Activated T-helper 17 cell treated with anti-CD3 and anti-CD28 coated beads, Interleukin-2, amount 50 U/mL, for 72 hours (primary cell): ENCODE results near the gene ISM2. TPM values are rescaled to one million over a fixed set of nuclear protein-coding genes. Genes with fewer than 3 reads are reported as not detected.

ENCODE experiments used
- ATAC-seq: fragments of 150-1000 bp; cut with Tn5 transposase; replicated peaks from 2 replicates; pipeline ENCODE4 v1.10.0; 2021; ENCODE audit warnings: mild to moderate bottlenecking, moderate library complexity
- H3K27ac Mint-ChIP-seq: one replicate; pipeline ENCODE4 v1.8.0; 2022; ENCODE audit warnings: mixed read lengths
- H3K27me3 Mint-ChIP-seq: one replicate; pipeline ENCODE4 v1.8.0; 2022; ENCODE audit warnings: mixed read lengths
- H3K36me3 Mint-ChIP-seq: one replicate; pipeline ENCODE4 v1.8.0; 2022; ENCODE audit warnings: low read depth, mild to moderate bottlenecking, mixed read lengths
- H3K4me1 Mint-ChIP-seq: one replicate; pipeline ENCODE4 v1.8.0; 2022; ENCODE audit warnings: mixed read lengths
- H3K4me3 Mint-ChIP-seq: one replicate; pipeline ENCODE4 v1.8.0; 2022; ENCODE audit warnings: mild to moderate bottlenecking, mixed read lengths
- H3K9me3 Mint-ChIP-seq: one replicate; pipeline ENCODE4 v1.8.0; 2022; ENCODE audit warnings: mixed read lengths
- total RNA-seq, 2 donors: library from RNA; stranded (reverse); gene quantifications; one replicate each; pipeline ENCODE4 v1.2.3, GENCODE V29; 2022

Gene ISM2
- total RNA-seq, 2 donors from 2014 or later, result 0.21 TPM; not detected in 1

DNA sequence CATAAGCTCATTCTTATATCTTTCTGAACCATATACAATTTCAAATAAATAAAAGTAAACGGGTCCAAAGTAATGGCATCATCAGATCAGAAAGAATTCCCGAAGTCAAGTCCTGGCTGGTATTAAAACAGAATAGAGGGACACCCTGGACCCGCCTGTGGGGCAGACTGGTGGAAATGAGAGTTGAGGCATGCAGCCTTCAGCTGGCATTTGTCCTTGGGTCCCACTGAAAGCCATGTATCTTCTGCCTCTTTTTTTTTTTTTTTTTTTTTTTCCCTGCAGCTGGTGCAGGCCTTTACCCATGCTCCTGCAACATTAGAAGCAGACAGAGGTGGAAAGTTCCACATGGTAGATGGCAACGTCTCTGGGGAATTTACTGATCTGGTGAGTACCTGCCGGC, 30.8 kb downstream of the ISM2 start:
- no peak for ATAC-seq
- Mint-ChIP-seq H3K27me3 (no peaks in the 10 kb centered on the region), H3K4me3 (no peak overlapping the region), H3K9me3 (no peaks in the 10 kb centered on the region), H3K4me1 (peaks cover 5% of the 10 kb centered on the region), H3K27ac (no peak overlapping the region), H3K36me3 (peaks cover 72% of the 10 kb centered on the region)

DNA sequence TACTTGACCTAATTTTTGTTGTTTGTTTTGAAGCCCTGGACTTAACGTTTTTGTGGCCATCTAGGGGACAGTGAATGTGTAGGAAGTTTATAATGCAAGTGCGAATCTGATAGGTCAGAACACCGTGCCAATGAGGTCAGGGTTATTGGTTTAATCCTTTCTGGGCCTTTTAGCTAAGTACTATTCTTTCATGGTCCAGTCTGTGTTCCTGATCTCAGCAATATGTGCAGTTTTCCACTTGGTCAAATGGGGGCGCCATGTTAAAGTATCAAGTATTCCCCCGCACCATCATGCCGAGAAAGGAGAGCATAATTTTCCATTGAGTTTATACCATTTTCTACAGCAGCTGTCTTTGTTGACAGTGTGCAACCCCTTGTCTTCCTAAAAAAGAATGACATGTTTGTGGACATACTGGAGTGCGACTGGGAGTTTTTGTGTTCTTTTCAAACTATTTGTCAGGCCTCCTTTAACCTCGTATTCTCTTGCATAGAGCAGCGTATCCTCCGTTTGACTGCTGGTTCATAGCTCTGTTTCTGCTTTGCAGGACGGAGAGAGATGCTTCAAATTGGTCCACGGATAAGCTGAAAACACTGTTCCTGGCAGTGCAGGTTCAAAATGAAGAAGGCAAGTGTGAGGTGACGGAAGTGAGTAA, 39.4 kb downstream of the ISM2 start:
- Mint-ChIP-seq H3K4me1 (peaks cover 23% of the 10 kb centered on the region), H3K9me3 (no peaks in the 10 kb centered on the region), H3K4me3 (peak overlapping the region; percentile 98), H3K27ac (peak overlapping the region; percentile 100), H3K27me3 (no peaks in the 10 kb centered on the region), H3K36me3 (peaks cover 77% of the 10 kb centered on the region)
- ATAC-seq, result no peak

DNA sequence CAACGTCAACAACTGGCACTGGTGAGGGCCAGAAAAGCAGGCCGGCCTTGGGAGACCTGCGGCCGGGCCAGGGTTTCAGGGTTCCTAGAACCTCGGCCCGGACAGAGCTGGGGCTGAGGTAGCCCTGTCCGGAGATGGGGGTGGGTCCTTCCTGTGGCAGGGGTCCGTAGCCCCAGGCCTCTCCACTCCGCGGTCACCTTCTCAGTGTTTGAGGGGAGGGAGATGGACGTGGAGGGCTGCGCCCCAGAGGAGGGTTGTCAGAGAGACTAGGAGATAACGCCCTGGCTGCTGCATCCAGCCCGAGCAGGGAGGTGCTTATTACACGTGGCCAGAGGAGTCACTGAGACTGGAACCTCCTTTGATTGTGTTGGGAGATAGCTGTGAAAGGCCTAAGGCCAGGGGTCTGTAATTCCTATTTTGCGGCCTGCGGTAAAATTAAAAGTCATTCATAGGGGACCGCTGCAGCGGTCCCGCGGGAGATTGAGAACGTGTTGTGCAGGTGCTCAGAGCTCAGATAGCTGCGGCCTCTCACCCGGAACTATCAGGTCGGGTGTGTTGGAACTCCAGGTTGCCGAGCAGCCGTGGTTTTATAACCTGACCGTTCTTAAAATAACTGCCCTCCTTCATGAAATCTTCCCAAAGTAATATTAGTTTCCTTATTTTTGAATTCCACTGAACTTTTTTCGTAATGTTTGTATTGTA, 40.2 kb downstream of the ISM2 start:
- Mint-ChIP-seq H3K4me3 (peak overlapping the region; percentile 98), H3K27ac (peak overlapping the region; percentile 100), H3K36me3 (peaks cover 77% of the 10 kb centered on the region), H3K4me1 (peaks cover 23% of the 10 kb centered on the region), H3K27me3 (no peaks in the 10 kb centered on the region), H3K9me3 (no peaks in the 10 kb centered on the region)
- ATAC-seq, result no peak

DNA sequence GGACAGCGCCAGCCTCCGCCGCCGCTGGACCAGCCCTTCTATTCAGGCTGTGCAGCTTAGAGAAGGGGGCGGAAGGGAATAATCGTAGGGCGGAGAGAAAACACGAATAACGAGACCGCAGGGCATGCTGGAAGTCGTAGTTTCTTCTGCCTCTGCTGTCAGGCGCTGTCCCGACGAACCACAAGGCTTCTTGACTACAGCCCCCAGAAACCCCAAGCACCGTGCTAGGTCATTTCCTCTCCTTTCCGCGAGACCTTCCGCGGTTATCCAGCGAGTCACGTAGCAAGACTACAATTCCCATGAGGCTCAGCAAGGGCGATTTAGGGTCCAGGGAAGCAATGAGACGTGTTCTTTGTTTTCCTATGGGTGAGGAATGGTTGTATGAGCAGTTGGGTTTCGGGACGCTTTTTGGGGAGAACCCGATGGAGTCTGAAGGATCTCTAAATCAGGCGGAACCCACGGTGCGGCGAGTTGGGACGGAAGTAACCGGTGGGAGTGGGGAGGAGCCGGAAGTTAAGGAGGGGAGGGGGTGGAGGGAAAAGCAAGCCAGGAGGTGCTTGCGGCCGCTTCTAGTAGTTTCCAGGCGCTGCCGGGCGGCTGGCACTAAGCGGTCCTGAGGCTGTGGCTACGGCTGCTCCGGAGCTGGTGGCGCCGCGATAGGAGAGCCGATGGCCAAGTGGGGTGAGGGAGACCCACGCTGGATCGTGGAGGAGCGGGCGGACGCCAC, 40.9 kb downstream of the ISM2 start, which contains the start of the genes AHSA1 and VIPAS39:
Gene AHSA1, plus strand, starts transcription at position 572 of the 727 bp plus-strand sequence. Its CDS starts 97 bp downstream, at position 669.
Gene VIPAS39, minus strand, starts transcription at position 80 of the 727 bp plus-strand sequence. CDS start 3,499 bp downstream, outside the sequence.
- H3K27me3 Mint-ChIP-seq, result no peaks in the 10 kb centered on the region
- peak within 1 kb of the TSS; percentile 100 for H3K27ac Mint-ChIP-seq
- H3K36me3 Mint-ChIP-seq, result peaks cover 77% of the 10 kb centered on the region
- peak within 1 kb of the TSS; percentile 98 for H3K4me3 Mint-ChIP-seq
- ATAC-seq, result peak; percentile 97
- peaks cover 23% of the 10 kb centered on the region for H3K4me1 Mint-ChIP-seq
- no peaks in the 10 kb centered on the region for H3K9me3 Mint-ChIP-seq

DNA sequence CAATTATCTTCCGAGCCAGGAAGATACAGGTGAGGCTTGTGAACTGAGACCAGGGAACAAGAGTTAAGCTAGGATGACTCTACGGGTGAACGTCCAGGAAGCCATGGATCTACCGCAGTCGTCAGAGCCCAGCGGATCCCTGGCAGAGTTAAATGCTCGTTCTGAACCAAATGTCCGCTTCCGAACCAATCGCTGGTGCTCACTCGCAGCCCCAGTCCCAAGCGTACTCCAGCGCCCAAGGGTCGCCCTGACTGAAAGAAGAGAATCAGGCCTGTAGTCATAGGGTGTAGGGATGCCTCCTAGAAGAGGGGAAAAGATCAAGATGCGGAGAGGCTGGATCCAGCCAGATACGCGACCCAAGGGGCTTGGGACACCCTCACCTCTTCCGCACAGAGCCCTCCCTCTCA, 41.5 kb downstream of the ISM2 start:
- Mint-ChIP-seq H3K36me3 (peaks cover 77% of the 10 kb centered on the region), H3K4me1 (peaks cover 23% of the 10 kb centered on the region), H3K27me3 (no peaks in the 10 kb centered on the region), H3K4me3 (peak overlapping the region; percentile 98), H3K9me3 (no peaks in the 10 kb centered on the region), H3K27ac (peak overlapping the region; percentile 100)
- peak; percentile 9 for ATAC-seq

DNA sequence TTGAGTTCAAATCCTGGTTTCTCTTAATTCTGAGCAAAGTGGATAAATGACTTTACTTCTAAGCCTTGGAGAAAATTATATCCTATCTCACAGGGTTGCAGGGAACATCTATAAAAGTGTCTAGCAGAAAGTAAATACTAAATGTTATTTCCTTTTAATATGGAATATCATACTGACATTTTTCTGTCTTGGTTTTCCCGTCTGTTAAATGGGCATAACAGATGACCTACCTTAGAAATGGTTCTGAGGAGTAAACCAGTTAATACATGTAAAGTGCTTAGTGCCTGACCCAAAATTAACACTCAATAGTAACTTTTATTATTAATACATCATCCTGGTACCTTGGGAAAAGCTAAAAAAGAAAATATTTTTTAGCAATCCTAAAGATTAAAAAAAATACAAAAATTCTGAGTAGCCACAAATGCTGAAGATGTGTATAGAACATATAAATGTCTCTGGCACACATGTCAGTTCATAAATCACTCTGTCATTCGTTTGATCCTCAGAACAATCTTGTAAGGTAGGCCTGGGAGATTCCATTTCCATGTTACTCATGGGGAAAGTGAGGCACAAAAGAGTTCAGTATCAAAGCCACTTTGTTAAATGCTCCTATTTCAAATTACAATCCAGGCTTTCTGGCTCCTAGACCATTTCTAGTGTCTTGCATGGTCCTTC, 42.5 kb downstream of the ISM2 start:
- peaks cover 77% of the 10 kb centered on the region for H3K36me3 Mint-ChIP-seq
- H3K27ac Mint-ChIP-seq, result peak overlapping the region; percentile 100
- no peaks in the 10 kb centered on the region for H3K9me3 Mint-ChIP-seq
- no peak for ATAC-seq
- peak overlapping the region; percentile 98 for H3K4me3 Mint-ChIP-seq
- H3K4me1 Mint-ChIP-seq, result peaks cover 19% of the 10 kb centered on the region
- no peaks in the 10 kb centered on the region for H3K27me3 Mint-ChIP-seq

DNA sequence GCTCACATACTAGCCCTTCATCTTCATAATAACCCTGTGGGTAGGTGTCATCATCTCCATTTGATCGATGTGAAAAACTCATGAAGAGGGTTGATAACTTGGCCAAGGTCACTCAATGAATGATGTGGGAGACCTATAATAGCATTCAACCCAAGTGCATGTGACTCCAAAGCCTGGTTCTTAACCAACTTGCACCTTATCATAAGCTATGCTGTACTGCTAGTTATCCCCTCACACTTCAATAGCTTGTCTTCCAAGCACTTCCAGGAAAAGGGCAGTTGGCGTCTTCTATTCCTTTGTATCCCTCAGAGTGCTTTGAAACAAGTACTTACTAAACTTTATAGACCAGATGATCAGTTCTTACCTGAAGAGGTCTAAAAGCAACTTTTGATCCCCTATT, 56.4 kb downstream of the ISM2 start:
- Mint-ChIP-seq H3K27me3 (no peaks in the 10 kb centered on the region), H3K4me1 (no peaks in the 10 kb centered on the region), H3K27ac (no peak overlapping the region), H3K36me3 (peaks cover 90% of the 10 kb centered on the region), H3K4me3 (no peak overlapping the region), H3K9me3 (no peaks in the 10 kb centered on the region)
- no peak for ATAC-seq

DNA sequence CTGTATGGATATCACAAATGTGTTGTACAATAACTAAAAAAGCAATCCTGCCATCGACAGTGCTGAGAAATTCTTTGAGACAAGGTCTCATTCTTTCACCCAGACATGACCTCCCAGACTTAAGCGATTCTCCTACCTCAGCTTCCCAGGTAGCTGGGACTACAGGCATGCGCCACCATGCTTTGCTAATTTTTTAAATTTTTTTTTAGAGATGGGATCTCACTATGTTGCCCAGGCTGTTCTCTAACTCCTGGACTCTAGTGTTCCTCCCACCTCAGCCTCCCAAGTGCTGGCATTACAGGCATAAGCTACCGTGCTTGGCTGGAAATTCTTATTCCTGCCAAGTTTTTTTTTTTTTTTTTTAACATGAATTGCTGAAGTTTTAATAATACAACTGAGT, 58.8 kb downstream of the ISM2 start:
- Mint-ChIP-seq H3K4me1 (no peaks in the 10 kb centered on the region), H3K27me3 (no peaks in the 10 kb centered on the region), H3K27ac (no peak overlapping the region), H3K4me3 (no peak overlapping the region), H3K36me3 (peaks cover 92% of the 10 kb centered on the region), H3K9me3 (no peaks in the 10 kb centered on the region)
- ATAC-seq, result no peak

DNA sequence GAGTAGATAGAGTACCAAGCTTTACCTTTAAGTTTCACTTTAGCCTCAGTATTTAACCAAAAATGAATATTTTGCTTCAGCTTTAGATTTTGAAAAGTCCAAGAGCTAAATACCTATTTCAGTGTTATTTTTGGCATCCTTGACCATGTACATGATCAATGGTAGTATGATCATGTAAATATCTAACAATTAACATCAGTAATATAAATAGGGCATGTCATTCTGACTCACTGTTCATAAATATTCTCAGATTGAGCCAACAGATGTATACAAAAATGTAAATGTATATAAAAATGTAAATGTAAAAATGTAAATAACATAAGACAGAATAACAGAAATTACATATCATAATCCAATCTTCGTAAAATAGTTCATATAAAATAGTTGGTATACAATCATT, 60.0 kb downstream of the ISM2 start:
- no peaks in the 10 kb centered on the region for H3K27me3 Mint-ChIP-seq
- no peaks in the 10 kb centered on the region for H3K9me3 Mint-ChIP-seq
- H3K4me1 Mint-ChIP-seq, result no peaks in the 10 kb centered on the region
- H3K36me3 Mint-ChIP-seq, result peaks cover 92% of the 10 kb centered on the region
- H3K27ac Mint-ChIP-seq, result no peak overlapping the region
- H3K4me3 Mint-ChIP-seq, result no peak overlapping the region
- no peak for ATAC-seq

DNA sequence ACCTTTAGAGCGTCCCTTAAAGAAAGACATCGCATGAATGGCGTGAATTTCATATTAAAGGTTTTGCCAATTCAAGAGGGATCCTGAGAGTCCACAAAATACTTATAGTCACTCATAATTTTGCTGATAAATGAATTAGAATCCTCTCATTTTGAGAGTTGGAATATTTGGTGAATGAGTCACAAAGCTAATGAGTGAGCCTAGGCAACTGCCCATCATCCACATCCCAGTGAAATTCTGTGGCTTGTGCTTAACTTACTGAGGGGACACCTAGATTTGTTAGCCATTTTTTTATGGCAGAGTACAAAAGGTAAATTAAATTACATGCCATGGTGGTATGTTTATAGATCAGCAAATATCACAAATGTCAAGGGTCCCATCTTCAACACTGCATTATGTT, 62.6 kb downstream of the ISM2 start:
- H3K4me3 Mint-ChIP-seq, result no peak overlapping the region
- no peaks in the 10 kb centered on the region for H3K27me3 Mint-ChIP-seq
- no peak overlapping the region for H3K27ac Mint-ChIP-seq
- no peaks in the 10 kb centered on the region for H3K4me1 Mint-ChIP-seq
- H3K9me3 Mint-ChIP-seq, result no peaks in the 10 kb centered on the region
- peaks cover 90% of the 10 kb centered on the region for H3K36me3 Mint-ChIP-seq
- ATAC-seq, result no peak

DNA sequence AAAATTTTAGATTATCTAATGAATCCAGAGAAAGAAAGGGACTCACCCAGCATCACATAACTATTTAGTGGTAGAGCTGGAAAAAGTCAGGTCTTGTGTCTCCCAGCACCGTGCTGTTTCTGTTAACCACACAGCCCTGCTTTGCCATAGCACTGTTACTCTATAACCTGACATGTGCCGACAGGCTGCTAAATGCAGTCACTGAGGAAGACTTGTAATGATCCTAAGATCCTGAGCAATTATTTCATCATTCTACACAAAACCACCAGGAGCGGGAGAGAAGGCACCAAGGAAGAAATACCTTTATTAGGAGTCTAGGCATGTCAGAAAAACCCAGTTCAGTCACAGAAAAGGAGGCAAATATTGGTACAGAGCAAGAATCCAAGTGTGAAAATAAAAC, 72.2 kb downstream of the ISM2 start:
- Mint-ChIP-seq H3K4me1 (no peaks in the 10 kb centered on the region), H3K27ac (no peak overlapping the region), H3K27me3 (no peaks in the 10 kb centered on the region), H3K4me3 (no peak overlapping the region), H3K9me3 (peaks cover 5% of the 10 kb centered on the region), H3K36me3 (peaks cover 98% of the 10 kb centered on the region)
- ATAC-seq, result no peak

DNA sequence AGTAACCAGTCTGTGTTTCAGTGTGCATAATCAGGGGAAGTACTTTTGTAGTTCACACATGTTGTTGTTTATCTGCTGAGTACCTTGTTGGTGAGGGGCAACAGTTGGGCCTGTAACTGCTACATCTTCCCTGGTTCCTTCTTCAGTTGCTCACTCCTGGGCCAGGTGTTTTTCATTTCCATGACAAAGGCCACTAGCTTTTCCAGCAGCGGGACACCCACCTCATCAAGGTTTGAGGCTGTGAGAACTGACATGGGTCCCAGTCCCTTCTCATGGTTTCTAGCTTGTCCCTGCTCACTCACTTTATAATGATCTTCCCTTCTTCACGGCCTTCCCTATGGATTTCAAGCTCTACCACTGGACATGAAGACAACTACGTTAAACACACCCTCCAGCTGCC, 73.8 kb downstream of the ISM2 start:
- no peak overlapping the region for H3K27ac Mint-ChIP-seq
- H3K4me3 Mint-ChIP-seq, result no peak overlapping the region
- H3K27me3 Mint-ChIP-seq, result no peaks in the 10 kb centered on the region
- no peaks in the 10 kb centered on the region for H3K4me1 Mint-ChIP-seq
- peaks cover 88% of the 10 kb centered on the region for H3K36me3 Mint-ChIP-seq
- ATAC-seq, result no peak
- H3K9me3 Mint-ChIP-seq, result peaks cover 9% of the 10 kb centered on the region
